HG03039 (cell line): ENCODE data around the gene ADK.

Experiments used
- ATAC-seq: cut with Tn5 transposase; IDR thresholded peaks from one replicate; pipeline ENCODE4 v1.9.1; 2021; ENCODE audit warnings: mild to moderate bottlenecking, moderate library complexity; ENCODE audit not compliant: unreplicated experiment

The ADK gene

DNA sequence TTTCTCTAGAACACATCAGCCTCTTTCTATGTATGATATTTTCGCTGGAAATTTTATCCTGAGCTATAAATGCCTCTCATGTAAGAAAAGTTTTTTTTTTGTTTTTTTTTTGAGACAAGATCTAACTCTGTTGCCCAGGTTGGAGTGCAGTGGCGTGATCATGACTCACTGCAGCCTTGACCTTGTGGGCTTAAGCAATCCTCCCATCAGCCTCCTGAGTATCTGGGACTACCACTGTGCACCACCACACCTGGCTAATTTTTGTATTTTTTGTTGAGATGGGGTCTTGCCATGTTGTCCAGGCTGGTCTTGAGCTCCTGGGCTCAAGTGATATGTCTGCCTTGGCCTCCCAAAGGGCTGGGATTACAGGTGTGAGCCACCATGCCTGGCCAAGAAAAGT is 80.4 kb downstream of the ADK start:
- no peak for ATAC-seq

DNA sequence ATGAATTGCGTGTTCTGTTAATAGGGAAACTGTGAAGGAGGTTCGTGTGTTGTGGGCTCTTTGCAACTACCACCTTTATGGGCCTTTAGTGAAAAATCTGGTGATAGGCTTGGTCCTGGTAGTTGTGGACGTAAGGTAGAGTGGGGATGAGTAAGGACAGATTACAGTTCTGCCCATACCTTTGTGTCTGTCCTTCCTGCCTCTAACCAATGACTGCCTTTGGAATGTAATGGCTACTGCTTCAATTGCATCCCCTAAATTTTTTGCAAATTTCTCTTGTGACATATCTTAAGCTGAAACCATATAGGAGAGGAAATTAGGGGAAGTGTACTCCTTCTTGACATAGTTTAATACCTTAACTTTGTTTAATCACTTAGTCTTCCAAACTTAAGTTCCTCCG is 82.3 kb downstream of the ADK start:
- no peak for ATAC-seq

GRCh38 chr10:74234569-74234968 is 83.5 kb downstream of the ADK start:
- no peak for ATAC-seq

GRCh38 chr10:74238031-74238431 is 87.0 kb downstream of the ADK start:
- ATAC-seq, result no peak

- ATAC-seq, result no peak
These were observed 87.5 kb downstream of the ADK start for GRCh38 chr10:74238516-74238915.

DNA sequence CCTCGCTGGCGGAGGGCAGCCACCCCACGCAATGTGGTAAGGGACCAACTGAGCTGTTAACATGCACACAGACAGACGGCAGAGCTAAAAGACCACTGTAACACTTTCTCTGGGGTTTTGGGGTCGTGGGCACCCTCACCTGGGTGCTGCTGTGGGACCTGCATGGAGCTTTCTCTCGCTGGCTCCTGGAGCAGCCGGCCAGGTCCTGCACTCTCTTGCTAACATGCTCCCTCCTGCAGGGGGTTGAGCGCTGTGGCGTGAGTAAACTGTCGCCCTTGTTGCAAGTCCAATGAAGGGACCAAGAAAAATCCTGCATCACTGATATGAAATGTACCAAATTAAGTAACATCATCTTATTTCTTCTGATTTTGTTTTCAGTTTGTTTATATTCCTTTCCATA is 92.0 kb downstream of the ADK start:
- no peak for ATAC-seq

GRCh38 chr10:74244097-74244685 is 93.2 kb downstream of the ADK start:
- no peak for ATAC-seq

- no peak for ATAC-seq
These were observed 93.8 kb downstream of the ADK start for GRCh38 chr10:74244807-74245206.

DNA sequence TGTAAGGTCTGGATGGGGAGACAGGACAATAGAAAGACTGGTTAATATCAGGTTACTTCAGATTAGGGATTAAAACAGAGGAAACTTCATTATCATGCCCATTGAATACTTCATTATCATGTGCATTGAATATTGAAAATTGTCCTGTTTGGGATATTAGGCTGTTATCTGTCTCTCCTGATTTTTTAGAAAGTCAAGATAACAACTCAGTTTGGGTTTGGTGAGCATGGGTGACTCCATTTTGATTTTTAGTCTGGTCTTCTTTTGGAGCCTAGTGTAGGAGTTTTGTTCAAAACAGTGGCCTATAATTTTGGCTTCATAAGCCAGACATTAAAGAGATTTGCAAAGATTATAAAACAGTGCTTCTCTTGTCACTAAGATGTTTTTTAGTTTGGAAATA is 95.5 kb downstream of the ADK start:
- no peak for ATAC-seq

- ATAC-seq, result no peak
These were observed 98.8 kb downstream of the ADK start for GRCh38 chr10:74249865-74250264.

DNA sequence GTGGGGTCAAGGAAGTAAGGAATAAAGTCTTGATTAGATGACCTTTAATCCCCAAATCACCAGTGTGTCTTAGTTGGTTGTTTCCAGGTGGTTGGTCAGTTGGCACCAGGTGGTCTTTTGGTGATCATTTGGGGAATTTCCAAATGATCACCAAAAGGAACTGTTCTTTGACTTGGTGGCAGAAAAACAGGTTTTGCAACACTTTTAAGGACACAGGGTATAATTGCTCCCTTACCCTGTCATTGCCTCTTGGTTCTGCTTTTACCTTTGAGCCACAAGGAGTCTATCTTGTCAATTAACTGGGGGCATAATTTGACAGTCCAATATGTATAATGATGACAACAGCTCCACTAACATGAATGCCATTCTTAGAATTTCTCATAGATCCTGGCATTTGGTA is 104.2 kb downstream of the ADK start:
- no peak for ATAC-seq

DNA sequence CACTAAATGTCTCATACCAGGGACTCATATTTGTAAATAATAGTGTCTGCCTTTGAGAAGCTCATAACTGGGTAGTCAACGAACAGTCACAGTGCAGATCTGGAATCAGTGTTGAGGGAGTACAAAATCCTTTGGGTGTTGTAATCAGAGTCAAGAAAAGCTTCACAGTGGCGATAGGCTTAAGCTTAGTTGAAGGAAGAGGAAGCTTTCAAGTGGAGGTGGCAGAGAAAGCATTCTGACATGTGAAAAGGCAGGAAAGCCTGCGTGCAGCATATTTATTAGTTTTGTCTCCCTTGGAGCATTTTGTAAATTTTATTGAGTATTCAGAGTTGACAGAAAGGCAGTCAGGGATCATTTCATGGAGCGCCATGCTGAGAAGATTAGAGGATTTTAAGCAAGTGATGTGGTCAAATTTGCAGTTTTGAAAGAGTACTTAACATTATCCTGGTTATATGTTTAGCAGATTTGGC is 104.9 kb downstream of the ADK start:
- ATAC-seq, result no peak

GRCh38 chr10:74262856-74263255 is 111.8 kb downstream of the ADK start:
- ATAC-seq, result no peak

DNA sequence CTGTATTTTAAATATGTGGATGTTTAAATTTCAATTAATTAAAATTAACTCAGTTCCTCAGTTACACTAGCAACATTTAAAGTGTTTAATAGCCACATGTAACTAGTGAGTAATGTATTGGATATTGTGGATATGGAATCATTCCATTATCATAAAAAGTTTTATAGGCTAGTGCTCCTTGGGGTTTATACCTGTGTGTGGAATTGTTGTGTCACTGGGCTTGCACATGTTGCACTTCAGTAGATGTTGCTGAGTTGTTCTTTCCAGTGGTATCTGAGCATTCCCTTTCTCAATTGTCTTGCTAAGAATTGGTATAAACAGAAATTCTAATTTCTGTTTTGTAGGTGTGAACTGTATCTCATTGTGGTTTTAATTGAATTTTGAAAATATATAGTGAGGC is 113.0 kb downstream of the ADK start:
- ATAC-seq, result no peak

DNA sequence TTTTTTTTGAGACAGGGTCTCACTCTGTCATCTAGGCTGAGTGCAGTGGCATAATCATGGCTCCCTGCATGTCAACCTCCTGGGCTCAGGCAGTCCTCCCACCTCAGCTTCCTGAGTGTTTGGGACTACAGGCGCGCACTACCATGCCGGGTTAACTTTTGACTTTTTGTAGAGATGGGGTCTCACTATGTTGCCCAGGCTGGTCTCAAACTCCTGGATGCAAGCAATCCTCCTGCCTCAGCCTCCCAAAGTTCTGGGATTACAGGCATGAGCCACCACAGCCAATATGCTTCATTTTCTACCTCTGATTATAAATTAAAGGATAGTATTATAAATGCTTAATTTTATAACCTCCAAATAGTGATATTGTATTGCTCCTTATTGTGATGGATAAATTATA is 121.3 kb downstream of the ADK start:
- no peak for ATAC-seq

DNA sequence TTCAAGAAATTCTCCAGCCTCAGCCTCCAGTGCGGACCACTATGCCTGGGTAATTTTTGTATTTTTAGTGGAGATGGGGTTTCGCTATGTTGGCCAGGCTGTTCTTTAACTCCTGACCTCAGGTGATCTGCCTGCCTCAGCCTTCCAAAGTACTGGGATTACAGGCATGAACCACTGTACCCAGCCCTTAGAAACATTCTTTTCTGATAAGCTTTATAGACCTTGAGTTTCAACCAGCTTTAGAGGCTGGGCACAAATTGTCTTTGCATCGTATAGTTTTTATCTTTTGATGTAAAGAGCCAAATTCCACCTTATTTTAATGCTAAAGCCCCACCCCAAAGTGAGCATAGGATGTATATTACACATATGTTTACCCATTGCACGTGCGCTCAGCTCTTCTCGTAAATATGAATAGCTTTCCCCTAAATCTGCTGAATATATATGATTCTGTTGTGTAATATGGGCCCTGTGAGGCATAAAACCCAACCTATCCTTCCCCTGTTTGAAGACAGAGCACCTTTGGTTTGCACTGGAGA is 124.8 kb downstream of the ADK start:
- no peak for ATAC-seq

DNA sequence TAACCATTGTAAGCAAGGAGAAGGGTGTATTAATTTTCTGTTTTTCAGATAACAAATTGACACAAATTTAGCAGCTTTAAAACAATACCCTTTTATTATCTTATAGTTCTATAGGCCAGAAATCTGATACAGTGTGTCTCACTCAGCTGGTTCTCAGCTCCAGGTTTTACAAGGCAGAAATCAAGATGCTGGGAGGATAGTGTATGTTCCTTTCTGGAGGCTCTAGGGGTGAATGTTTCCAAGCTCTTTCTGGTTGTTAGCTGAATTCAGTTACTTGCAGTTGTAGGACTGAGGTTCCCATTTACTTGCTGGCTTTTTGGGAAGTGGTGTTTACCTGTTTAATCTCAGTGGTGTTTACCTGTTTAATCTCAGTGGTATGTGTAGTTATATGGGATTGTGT is 125.4 kb downstream of the ADK start:
- ATAC-seq, result no peak

- ATAC-seq, result no peak
These were observed 131.3 kb downstream of the ADK start for GRCh38 chr10:74282151-74282847.

DNA sequence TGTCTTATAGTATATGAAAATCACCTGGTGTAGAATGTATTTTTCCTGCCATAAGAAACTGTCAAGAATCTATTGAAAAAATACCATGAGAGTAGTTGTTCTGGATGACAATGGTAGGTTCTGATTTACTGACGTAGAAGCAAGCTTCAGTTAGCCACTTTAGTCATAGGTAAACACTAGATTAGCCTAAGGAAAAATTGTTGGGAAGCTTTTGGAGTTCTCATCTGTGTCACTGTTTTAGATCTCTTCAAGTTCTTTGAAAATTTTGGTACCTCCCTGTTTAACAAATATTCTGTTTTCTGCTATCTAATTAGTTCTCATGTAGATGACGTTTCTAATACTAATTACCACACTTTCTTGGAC is 131.8 kb downstream of the ADK start:
- no peak for ATAC-seq

DNA sequence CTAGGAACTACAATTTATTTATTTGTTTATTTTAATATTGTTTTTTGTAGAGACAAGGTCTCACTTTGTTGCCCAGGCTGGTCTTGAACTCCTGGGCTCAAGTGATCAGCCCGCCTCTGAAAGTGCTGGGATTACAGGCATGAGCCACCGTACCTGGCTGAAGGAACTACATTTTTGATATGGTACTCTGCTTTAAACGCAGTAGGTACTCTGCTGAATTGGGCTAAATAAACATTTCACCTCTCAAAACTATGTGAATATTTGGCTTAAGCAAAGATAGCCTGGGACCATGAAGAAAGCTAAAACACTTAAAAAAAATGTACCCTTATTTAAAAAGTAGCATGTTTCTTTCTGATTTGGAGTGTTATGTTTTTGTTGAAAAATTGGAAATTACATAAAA is 138.2 kb downstream of the ADK start:
- ATAC-seq, result no peak

DNA sequence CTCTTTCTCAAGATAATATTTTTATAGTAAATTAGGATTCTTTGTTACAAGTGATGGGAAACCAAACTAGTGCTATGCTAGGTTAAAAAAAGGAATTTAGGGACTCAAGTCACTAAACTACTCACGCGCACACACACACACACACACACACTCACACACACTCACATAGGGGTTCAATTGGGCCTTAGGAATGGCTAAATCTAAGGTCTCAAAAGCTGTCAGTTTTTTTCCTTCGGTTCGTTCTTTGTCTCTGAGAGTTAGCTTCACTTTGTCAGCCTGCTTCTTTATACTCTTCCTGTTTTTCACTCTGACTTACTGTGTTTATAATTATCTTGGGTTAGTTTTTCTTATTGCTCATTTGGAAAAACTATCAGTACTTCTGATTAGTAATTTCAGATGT is 138.9 kb downstream of the ADK start:
- no peak for ATAC-seq

GRCh38 chr10:74290708-74291107 is 139.7 kb downstream of the ADK start:
- no peak for ATAC-seq
